ENCODE measurements around the gene CXCL3.

DNA sequence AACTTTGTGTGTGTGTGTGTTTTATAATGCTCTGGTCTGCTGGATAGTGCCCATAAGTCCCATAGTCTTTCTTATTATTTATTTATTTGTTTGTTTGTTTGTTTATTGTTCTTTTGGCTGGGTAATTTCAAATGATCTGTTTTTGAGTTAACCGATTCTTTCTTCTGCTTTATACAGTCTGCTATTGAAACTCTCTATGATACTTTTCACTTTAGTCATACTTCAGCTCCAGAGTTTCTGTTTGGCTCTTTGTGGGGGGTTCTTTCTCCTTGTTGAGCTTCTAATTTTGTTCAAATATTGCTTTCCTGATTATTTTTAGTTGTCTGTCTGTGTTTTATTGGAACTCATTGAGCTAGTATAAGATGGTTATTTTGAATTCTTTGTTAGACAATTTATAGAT is 10.0 kb downstream of the CXCL3 start:
- TF ChIP-seq, protein P1, sequence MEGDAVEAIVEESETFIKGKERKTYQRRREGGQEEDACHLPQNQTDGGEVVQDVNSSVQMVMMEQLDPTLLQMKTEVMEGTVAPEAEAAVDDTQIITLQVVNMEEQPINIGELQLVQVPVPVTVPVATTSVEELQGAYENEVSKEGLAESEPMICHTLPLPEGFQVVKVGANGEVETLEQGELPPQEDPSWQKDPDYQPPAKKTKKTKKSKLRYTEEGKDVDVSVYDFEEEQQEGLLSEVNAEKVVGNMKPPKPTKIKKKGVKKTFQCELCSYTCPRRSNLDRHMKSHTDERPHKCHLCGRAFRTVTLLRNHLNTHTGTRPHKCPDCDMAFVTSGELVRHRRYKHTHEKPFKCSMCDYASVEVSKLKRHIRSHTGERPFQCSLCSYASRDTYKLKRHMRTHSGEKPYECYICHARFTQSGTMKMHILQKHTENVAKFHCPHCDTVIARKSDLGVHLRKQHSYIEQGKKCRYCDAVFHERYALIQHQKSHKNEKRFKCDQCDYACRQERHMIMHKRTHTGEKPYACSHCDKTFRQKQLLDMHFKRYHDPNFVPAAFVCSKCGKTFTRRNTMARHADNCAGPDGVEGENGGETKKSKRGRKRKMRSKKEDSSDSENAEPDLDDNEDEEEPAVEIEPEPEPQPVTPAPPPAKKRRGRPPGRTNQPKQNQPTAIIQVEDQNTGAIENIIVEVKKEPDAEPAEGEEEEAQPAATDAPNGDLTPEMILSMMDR (IDR thresholded peaks at IDR 0.05), result no peak
- TF ChIP-seq POLR2A (IDR thresholded peaks at IDR 0.05), result no peak
